Measurements from ENCODE around the gene RMC1.

GRCh38 chr18:23547306-23547705 lies 44.0 kb downstream of the RMC1 start:
- TF ChIP-seq, protein P1, sequence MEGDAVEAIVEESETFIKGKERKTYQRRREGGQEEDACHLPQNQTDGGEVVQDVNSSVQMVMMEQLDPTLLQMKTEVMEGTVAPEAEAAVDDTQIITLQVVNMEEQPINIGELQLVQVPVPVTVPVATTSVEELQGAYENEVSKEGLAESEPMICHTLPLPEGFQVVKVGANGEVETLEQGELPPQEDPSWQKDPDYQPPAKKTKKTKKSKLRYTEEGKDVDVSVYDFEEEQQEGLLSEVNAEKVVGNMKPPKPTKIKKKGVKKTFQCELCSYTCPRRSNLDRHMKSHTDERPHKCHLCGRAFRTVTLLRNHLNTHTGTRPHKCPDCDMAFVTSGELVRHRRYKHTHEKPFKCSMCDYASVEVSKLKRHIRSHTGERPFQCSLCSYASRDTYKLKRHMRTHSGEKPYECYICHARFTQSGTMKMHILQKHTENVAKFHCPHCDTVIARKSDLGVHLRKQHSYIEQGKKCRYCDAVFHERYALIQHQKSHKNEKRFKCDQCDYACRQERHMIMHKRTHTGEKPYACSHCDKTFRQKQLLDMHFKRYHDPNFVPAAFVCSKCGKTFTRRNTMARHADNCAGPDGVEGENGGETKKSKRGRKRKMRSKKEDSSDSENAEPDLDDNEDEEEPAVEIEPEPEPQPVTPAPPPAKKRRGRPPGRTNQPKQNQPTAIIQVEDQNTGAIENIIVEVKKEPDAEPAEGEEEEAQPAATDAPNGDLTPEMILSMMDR (IDR thresholded peaks at IDR 0.05) = no peak
- no peak for TF ChIP-seq POLR2A (IDR thresholded peaks at IDR 0.05)
